Measurements from ENCODE around the gene GLI1. TPM values are rescaled to one million over a fixed set of nuclear protein-coding genes. Genes with fewer than 3 reads are reported as not detected.

GLI1 gene
- total RNA-seq (2022; extraction: Qiagen RNA extraction), result 4.5 to 6.2 TPM (median 5.6 TPM) in 5 replicates

DNA sequence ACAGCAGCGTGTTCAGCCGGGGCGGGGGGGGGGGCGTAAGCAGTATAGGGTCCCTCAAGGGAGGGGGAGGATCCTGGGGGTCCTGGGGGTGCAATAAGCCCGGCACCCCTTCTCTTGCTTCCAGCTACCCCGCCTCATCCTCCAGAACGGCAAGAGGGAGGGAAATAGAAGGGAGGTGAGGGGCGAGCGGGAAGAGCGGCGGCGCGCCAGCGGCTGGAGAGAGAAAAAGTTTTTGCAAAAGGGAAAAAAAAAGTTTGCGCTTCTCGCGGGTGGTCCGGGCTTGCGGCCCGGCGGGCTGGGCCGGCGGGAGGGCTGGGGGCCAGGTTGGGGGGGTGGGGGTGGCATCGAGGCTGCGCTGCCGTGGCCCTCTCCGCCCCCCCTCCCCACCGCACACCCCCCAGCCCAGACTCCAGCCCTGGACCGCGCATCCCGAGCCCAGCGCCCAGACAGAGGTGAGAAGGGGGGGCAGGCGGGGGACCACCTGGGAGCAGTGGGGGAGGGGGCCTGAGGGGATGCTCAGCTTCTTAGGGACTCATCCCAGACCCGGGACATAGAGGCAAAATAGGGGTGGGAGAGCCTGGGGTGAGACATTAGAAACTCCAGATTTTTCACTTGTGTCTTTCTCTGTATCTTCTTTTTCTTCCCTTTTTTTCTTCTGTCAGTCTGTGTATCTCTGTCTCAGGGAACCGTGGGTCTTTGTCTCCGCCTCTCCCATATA, at the start of gene GLI1:
Gene GLI1, plus strand, starts transcription at position 36 of the 718 bp plus-strand sequence. CDS start 3,907 bp downstream, outside the sequence.

DNA sequence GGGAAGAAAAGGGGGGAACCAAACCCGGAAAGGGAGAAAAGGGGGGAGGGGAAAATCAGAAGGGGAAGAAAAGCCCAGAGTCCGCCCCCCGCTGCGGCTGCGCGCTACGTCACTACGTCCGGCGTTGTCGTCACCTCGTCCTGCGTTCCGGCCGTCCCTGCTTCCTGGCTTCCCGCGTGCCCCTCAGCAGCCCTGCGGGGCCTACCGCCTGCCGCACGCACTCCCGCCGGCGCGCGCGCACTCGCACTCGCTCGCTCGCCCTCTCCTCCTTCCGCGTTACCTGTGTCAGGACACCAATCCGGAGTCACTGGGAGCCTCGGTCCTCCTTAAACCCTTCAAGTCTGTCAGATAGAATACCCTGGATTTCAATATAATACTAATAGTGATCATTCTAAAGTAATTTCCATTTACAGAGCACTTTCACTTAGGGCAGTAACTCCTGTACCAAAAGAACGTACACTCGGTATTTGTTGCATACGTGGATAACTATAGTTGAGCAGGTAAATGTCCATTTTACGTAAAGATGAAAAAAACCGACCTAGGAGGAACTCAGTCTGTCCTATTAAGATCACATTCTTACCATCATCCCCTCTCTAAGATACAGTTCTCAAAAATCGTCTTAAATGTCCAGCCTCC, 28.5 kb upstream of the GLI1 start, which contains the start of gene R3HDM2:
Gene R3HDM2, minus strand, starts transcription at position 113 of the 636 bp plus-strand sequence. CDS start 120,615 bp downstream, outside the sequence.

DNA sequence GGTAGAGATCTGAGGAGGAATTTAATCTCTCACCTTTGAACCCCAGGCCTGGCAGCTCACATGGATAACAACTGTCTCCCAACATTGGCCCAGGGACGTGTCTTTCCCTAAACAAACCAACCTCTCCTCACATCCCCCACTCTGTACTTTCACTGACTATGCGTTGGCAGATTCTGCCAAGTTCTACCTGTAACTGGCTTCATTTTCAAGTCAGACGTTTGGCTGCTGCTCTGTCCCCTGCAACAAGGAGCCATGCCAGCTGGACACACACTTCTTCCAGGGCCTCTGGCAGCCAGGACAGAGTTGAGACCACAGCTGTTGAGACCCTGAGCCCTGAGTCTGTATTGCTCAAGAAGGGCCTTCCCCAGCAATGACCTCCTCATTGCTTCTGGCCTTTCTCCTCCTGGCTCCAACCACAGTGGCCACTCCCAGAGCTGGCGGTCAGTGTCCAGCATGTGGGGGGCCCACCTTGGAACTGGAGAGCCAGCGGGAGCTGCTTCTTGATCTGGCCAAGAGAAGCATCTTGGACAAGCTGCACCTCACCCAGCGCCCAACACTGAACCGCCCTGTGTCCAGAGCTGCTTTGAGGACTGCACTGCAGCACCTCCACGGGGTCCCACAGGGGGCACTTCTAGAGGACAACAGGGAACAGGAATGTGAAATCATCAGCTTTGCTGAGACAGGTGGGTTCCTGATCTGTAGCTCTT, 24.9 kb upstream of the GLI1 start, which contains the start of gene INHBC:
Gene INHBC, plus strand, starts transcription at position 268 of the 707 bp plus-strand sequence. Its CDS starts 103 bp downstream, at position 371.

DNA sequence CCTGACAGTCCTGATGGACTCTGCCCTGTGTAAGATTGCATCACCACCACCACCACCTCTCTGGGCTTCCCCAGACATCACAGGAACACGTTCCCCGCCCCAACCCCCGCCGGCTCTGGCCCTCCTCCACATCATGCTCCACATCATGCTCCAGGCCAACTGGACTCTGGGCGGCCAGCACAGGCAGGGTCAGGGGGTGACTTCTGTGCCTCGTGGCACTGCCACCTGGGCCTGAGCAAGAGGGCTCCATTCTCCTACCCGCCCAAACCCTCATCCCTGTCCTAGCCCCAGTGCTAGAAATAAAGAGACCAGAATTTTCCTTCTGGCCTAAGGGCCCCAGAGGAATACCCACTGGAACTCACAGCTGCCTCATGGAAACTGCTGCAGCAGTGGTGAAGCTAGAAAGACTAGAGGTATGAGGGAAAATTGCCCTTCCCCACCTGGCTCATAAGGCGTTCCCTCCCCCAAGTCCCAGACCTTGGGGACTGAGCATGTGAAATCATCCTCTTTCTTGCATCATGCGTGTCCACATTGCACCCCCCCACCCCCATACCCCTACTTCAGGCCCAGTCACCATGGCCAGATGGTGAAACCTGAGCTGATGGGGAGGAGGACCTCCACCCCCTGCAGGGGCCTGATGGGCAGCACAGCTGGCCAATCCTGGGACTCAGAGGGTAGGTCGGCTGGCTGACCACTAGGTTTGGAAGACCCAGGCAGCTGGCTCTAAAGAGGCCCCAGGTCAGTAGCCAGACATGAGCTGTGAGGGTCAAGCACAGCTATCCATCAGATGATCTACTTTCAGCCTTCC, 4.8 kb upstream of the GLI1 start, which contains the start of gene INHBE:
Gene INHBE, plus strand, starts transcription at position 742 of the 808 bp plus-strand sequence. CDS start 230 bp downstream, outside the sequence.

DNA sequence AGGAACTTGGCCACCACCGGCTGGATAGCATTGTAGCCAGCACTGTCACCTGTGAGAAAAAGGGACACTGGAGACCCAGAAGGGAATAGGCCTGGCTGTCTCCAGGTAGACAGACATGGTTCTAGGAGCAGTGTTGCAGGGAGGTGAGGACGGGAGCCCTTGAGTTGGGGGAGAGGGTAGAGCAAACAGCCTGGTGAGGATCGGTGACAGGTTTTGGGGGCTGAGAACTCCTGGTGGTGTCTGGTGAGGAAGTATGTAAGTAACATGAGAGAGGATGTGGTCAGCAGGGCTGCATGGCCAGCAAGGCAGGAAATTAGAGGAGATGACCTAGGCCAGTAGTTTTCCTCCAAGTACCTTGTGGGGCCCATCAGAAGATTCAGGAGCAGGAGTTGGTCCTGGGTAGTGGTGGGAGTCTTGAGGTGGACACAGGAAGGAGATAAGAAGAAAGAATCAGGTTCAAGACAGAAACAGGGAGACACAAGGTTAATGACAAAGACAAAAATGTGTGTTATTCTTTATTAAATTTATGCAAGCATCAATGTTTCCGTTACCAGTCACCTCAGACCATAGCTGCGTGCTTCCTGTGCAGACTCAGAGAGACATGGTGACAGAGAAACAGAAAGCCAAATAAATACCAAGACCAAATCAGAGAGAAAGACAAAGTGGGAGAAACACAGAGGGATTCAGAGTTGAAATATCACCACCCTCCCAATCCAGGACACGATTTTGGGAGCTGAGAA, 20.0 kb downstream of the GLI1 start, which contains the start of gene ARHGAP9:
Gene ARHGAP9, minus strand, starts transcription at position 491 of the 740 bp plus-strand sequence. Its CDS starts 460 bp downstream, at position 31.

DNA sequence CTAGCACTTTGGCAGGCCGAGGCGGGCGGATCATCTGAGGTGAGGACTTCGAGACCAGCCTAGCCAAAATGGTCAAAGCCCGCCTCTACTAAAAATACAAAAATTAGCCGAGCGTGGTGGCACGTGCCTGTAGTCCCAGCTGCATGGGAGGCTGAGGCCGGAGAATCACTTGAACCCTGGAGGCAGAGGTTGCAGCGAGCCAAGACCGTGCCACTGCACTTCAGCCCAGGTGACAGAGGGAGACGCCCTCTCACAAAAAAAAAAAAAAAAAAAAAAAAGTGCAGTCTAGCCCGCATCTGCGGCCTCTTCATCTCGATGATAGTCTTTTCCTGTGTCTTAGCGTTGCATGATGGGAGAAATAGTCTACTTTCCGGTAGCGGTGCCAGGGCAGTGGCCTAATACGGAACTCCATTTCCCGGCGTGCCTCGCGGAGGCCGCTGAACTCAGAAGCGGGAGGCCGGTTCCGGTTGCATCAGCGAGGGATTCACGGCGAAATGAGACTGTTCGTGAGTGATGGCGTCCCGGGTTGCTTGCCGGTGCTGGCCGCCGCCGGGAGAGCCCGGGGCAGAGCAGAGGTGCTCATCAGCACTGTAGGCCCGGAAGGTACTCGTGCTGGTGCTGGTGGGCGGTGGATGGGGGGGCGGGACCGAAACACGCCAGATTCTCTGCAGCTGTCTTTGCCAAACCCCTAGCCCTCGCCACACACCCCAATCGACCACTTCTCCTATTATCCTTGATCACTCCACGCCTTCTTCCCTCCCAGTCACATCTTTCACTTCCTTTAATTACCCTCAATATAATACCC, 28.2 kb downstream of the GLI1 start, which contains the start of gene MARS1:
Gene MARS1, plus strand, starts transcription at position 472 of the 805 bp plus-strand sequence. Its CDS starts 23 bp downstream, at position 495.

DNA sequence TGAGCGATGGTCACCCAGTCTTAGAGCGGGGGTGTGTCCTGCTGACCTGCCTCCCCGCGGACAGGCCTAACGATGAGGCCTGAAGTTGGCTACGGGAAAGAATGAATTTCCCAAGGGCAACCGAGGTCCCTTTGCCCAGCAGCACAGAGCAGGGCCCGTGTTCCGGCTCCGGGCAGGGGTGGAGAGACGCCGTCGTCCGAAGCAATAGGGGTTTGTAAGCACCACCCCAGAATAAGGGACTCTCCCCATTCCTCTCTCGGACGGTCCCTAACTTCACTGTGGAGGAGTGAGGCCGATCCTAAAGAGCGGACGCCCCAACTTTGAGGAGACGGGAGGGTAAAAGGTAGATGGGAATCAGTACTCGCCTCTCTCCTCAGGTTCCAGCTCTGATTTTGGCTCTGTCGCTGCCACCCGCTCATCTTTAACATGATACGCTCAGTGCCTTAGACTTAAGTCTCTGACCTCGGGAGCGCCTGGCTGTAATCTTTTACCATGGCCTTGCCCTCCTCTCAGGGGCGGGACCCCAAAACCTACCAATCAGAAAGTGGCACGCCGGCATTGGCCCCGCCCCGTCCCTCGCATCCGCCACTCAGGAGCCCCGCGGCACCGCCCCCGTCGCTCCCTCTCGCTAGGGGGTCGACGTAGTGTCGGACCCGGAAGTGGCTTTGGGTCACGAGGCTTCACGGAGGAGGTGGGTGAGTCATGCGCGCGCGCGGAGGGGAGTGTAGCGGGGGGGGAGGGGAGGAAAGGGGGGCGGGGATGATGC, 60.7 kb downstream of the GLI1 start, which contains the start of gene DDIT3:
Gene DDIT3, minus strand, starts transcription at position 462 of the 766 bp plus-strand sequence. CDS start 3,108 bp downstream, outside the sequence.

Other genes starting within 250 kb of the GLI1 start
- gene NXPH4, start 243.0 kb upstream of the GLI1 start, total RNA-seq (2022; extraction: Qiagen RNA extraction), result 4.1 to 6.0 TPM (median 5.1 TPM) in 5 replicates
- gene SHMT2, start 230.1 kb upstream of the GLI1 start, total RNA-seq (2022; extraction: Qiagen RNA extraction), result 112 to 153 TPM (median 121 TPM) in 5 replicates
- gene STAC3, start 208.6 kb upstream of the GLI1 start, total RNA-seq (2022; extraction: Qiagen RNA extraction), result 0.18 to 0.36 TPM (median 0.30 TPM) in 5 replicates
- 7.6 to 9.8 TPM (median 8.0 TPM) in 5 replicates for gene R3HDM2, start 28.7 kb upstream of the GLI1 start, total RNA-seq (2022; extraction: Qiagen RNA extraction)
- 0.05 TPM in 1 of 5 replicates, not detected in the others for gene INHBC, start 25.0 kb upstream of the GLI1 start, total RNA-seq (2022; extraction: Qiagen RNA extraction)
- gene INHBE, start 4.5 kb upstream of the GLI1 start, total RNA-seq (2022; extraction: Qiagen RNA extraction), result 0.05 to 0.09 TPM in 2 of 5 replicates, not detected in the others
- gene ARHGAP9, start 20.1 kb downstream of the GLI1 start, total RNA-seq (2022; extraction: Qiagen RNA extraction), result 0.17 to 0.62 TPM (median 0.38 TPM) in 5 replicates
- 125 to 280 TPM (median 129 TPM) in 5 replicates for gene MARS1, start 28.3 kb downstream of the GLI1 start, total RNA-seq (2022; extraction: Qiagen RNA extraction)
- gene DDIT3, start 60.7 kb downstream of the GLI1 start, total RNA-seq (2022; extraction: Qiagen RNA extraction), result 23.0 to 31.1 TPM (median 26.3 TPM) in 5 replicates
- 20.1 to 28.9 TPM (median 27.2 TPM) in 5 replicates for gene MBD6, start 63.0 kb downstream of the GLI1 start, total RNA-seq (2022; extraction: Qiagen RNA extraction)
- gene DCTN2, start 87.4 kb downstream of the GLI1 start, total RNA-seq (2022; extraction: Qiagen RNA extraction), result 115 to 190 TPM (median 121 TPM) in 5 replicates
- 0.17 to 0.23 TPM (median 0.18 TPM) in 5 replicates for gene KIF5A, start 90.3 kb downstream of the GLI1 start, total RNA-seq (2022; extraction: Qiagen RNA extraction)
- gene PIP4K2C, start 131.4 kb downstream of the GLI1 start, total RNA-seq (2022; extraction: Qiagen RNA extraction), result 38.4 to 53.3 TPM (median 39.1 TPM) in 5 replicates
- 16.2 to 18.9 TPM (median 18.6 TPM) in 5 replicates for gene DTX3, start 145.0 kb downstream of the GLI1 start, total RNA-seq (2022; extraction: Qiagen RNA extraction)
- gene ARHGEF25, start 151.7 kb downstream of the GLI1 start, total RNA-seq (2022; extraction: Qiagen RNA extraction), result 4.2 to 6.7 TPM (median 5.7 TPM) in 5 replicates
- gene B4GALNT1, start 173.4 kb downstream of the GLI1 start, total RNA-seq (2022; extraction: Qiagen RNA extraction), result 38.5 to 45.9 TPM (median 42.8 TPM) in 5 replicates
- gene OS9, start 234.3 kb downstream of the GLI1 start, total RNA-seq (2022; extraction: Qiagen RNA extraction), result 110 to 134 TPM (median 114 TPM) in 5 replicates

Data from A549 treated with Hydrocortisone at 1 μM for 4 hours (cell line).